COLO668 (cell line): ENCODE measurements around the gene UBL4A.
A peak's percentile ranks its signal among the peaks of the same experiment; 100 is the strongest.

Experiments
- DNase-seq: peaks from one replicate; lab custom pipeline; 2025; ENCODE audit not compliant: unreplicated experiment; lab: John Stamatoyannopoulos, UW

Gene UBL4A

DNA sequence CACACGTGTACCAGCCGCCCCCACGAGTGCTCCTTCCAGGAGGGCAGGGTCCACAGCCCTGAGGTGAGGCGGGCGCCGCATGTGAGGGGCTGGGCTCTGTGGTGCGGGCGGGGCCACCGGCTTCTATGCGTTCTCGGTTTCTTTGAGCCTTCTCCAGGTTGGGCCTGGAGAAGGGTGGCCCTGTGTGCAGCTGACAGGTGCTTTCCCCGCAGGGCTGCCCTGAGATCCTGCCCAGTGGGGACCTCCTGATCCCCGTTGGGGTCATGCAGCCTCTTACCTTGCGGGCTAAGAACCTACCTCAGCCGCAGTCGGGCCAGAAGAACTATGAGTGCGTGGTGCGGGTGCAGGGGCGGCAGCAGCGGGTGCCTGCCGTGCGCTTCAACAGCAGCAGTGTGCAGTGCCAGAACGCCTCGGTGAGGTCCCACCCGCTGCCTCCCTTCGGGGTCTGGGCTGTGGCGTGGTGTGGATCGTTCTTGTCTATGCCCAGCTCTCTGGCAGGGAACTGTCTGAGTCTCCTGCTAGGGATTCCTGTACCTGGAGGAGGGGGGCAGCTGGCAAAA lies 21.5 kb downstream of the UBL4A start:
- DNase-seq: no peak

DNA sequence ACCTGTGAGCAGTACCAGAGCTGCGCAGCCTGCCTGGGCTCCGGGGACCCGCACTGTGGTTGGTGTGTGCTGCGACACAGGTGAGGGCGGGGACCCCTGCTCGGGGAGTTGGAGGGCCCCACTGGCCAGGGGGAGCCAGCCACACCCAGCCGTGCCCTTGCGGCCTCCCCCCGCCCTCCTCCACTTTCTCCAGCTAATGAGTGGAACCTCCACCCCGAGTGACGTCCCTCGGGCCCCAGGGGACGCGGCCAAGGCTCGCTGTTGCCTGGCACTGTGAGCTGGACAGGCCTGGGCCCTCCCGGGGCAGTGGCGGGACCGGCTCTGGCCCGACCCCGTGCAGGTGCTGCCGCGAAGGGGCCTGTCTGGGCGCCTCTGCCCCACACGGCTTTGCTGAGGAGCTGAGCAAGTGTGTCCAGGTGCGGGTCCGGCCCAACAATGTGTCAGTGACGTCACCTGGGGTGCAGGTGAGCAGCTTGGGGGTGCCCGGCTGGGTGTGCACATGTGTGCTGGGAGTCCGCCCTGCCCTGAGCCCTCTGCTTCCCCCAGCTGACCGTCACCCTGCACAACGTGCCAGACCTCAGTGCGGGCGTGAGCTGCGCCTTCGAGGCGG lies 22.7 kb downstream of the UBL4A start:
- DNase-seq: no peak

DNA sequence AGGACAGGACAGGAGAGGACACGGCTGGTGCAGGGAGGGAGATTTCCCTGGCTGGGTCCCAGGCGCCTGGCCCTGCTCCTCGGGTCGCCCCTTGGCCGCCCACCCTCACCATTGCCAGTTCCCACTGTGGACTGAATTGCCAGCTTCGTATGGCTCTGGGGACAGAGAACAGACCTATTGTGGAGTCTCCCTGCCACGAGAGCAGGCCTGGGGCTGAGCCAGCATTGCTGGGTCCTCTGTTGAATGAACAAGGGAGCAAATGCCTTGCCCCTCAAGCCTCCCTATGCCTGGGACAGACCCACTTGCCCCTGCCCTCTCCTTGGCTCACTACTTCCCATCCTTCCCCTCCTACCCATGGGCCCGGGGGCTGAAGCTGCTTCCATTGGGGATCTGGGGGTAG lies 24.0 kb downstream of the UBL4A start:
- DNase-seq: no peak

- no peak for DNase-seq
These were observed 26.1 kb downstream of the UBL4A start for GRCh38 chrX:154460326-154460725.

GRCh38 chrX:154459832-154460231 lies 26.6 kb downstream of the UBL4A start:
- DNase-seq: peak; percentile 17

DNA sequence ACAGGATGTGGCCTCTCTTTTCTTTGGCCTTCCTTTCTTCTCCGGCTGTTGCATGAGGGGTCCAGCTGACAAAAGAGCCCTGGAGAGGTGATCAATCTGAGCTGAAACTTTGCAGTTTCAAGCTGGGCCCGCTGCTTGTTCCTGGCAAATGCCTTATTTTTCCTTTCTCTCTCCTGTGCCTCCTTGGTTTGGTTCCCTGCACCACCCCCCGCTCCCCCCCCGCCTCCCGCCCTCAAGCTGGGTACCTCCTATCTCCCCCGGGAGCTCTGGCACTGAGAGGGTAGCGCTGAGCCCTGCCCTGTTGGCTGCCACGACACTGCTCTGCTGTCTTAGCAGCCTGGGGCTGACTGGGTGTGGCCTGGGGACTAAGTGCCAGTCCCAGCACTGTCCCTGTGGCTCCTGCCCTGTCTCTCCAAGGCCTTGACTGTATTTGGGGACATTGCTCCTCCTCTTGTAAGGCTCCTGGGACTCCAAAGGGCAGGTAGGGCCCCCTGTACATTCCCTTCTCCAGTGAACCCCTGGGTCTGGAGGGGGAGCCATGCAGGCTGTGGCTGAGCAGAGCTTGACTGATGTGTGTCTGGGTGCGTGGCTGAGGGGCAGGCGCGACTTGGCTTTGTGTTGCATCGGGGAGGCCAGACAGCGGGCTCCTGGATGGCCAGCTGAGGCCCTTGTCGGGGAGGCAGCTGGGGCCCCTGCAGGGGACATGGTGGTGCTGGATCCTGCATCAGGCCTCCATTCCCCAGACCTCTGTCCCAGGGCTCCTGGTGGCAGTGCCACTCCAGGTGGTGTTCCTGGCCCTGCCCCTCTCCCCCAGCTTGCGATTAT lies 27.2 kb downstream of the UBL4A start:
- DNase-seq: peak; percentile 54

DNA sequence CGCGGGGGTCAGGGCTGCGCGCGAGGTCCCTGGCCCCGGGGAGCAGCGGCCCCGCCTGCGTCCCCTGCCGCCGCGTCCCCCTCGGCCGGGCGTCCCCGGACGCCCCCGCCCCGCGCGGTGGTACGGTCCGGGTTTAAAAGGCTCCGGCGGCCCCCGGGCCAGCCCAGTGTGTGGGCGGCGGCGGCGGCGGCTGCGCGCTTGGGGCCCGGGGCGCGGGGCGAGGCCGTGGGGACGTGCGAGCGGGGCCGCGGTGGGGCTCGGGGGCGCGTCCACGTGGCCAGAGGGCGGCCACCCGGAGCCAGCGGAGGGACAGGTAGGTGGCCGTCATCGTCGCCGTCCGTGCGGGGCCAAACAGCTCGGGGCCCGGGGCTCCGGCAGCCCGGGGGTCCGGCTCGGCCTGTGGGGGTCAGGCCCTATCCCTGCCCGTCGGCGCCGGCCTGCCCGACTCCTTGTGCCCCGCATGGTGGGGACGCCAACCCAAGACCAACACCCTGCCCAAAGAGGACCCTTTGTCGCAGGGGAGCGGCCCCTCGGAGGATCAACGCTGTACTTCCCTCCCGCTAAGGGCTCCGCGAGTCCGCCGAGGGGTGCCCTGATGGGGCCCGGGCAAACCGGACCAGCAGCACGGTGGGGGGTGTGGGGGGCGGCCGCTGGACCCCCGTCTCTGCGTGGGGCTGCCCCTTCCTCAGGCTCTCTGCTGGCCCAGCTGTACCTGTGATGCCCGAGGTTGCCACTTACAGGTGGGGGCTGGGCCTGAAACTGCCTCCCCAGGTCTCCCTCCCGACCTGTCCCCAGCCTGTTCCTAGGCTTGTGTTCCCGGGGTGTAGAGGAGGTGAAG lies 28.1 kb downstream of the UBL4A start, which contains the start of gene PLXNA3:
Gene PLXNA3, plus strand, starts transcription at position 166 of the 838 bp plus-strand sequence. CDS start 1,903 bp downstream, outside the sequence.
- DNase-seq: peak; percentile 85

- DNase-seq: peak; percentile 90
These were observed 28.8 kb downstream of the UBL4A start for GRCh38 chrX:154457491-154458115.

DNA sequence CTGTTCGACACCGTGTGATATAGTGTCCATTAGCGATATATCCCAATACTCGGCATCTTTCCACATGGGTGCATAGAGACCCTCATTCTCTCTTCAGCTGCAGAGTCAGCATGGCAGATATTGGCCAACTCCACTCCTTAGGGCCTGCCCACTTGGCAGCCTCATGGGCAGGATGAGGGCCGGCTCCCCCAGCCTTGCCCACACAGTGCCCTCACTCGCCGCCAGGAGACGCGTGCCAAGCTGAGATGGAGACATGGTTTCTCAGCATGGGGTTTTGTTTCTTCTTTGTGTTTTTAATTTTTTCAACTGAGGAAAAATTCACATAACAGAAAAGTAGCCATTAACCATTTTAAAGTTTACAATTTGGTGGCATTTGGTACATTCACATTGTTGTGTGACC lies 33.6 kb downstream of the UBL4A start:
- DNase-seq: no peak

- DNase-seq: no peak
These were observed 36.1 kb downstream of the UBL4A start for GRCh38 chrX:154450312-154450711.

DNA sequence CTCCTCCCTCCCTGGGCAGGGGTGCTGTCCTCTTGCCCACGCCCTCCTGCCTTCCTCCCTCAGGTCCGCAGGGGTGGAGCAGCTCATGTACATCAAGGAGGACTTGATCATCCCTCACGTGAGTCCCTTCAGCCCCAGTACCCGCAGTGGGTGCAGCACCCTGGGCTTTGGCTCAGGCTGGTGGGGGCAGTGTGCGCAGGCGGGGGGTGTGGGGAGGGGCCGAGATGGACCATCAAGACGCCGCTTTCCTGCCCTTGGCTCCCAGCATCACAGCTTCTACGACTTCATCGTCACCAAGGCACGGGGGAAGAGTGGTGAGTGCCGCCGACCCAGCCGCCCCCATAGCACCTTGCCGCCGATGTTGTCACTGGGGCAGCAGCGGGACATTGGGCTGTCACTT lies 36.8 kb downstream of the UBL4A start:
- DNase-seq: no peak

DNA sequence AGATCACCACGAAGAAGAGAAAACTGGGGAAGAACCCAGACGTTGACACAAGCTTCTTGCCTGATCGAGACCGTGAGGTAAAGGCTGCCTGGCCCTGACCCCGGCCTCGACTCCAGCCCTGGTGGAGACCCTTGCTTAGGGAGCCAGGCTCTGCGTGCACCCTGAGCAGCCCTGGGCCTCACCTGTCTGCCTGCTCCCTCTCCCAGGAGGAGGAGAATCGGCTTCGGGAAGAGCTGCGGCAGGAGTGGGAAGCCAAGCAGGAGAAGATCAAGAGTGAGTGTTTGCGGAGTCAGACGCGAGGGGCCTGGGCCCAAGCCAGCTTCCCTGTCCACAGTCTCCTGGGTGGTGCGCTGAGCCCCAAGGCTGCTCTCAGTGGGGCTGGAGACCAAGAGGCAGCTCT lies 37.9 kb downstream of the UBL4A start:
- no peak for DNase-seq

- no peak for DNase-seq
These were observed 40.0 kb downstream of the UBL4A start for GRCh38 chrX:154446430-154446829.

- DNase-seq: no peak
These were observed 40.6 kb downstream of the UBL4A start for GRCh38 chrX:154445776-154446175.

DNA sequence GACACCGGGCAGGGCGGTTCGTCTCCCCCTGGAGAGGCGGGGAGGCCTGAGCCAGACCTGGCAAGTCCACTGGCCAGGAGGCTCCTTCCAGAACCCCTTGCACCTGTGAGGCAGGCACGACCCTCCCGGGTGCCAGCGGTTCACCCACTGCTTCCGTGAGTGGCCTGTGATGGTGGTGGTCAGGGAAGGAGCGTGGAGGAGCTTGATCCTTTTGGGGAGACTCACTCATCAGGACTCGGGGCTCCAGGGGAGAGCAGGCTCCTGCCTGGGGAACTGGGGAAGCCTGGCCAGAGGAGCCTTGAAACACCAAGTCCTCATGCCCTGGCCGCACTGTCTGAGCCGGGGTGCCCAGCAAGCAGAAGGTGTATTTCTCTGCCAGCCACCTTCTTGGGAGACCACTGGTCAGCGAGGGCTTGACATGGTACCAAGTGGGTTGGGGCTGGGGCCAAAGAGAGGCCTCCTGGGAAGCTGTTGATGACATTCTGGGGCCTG lies 41.6 kb downstream of the UBL4A start:
- DNase-seq: no peak

- peak; percentile 94 for DNase-seq
These were observed 42.2 kb downstream of the UBL4A start, which contains the start of gene FAM50A for GRCh38 chrX:154443992-154444754. TSS of gene FAM50A (plus strand) at chrX:154444141. CDS start at chrX:154444236, 95 bp downstream.

DNA sequence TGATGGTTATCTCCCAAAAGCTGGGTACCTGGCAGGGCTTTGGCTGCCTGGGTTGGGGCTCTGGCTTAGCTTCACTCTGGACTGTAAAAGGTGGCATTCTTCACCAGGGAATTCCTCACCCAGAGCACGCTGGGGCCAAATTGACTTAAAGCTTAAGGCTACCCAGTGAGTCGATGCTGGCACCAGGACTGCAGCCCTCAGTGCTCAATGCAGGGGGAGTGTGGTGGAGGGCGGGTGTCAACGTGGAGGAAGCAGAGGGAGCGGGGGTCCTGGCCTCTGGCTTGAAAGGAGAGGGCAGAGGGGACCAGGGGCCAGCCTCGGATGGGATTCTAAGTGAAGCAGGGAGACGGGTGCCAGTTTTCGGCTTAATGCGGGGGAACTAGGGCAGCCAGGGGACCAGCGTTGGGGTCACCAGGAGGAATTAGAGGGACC lies 42.9 kb downstream of the UBL4A start:
- DNase-seq: peak; percentile 24

- peak; percentile 11 for DNase-seq
These were observed 44.3 kb downstream of the UBL4A start for GRCh38 chrX:154441984-154442707.

DNA sequence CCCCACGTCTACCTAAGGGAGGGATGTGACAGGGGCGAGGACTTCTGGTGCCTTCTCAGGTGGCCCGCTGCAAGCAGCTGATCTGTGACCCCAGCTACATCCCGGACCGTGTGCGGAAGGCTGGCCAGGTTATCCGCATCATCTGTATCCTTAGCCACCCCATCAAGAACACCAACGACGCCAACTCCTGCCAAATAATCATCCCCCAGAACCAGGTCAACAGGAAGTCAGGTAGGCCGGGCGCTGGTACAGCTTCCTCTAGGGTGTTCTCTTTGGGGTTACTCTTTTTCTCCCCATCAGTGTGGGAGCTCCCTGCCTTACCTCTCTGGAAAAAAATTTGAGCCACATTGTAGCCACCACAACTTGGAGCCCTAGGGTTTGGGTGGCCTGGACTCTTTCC lies 44.9 kb downstream of the UBL4A start:
- DNase-seq: no peak
